Right renal cortex interstitium (tissue), 3 donors: ENCODE results near the gene RHOT1. TPM values are rescaled to one million over a fixed set of nuclear protein-coding genes. Genes with fewer than 3 reads are reported as not detected.
A peak's percentile ranks its signal among the peaks of the same experiment; 100 is the strongest.
"Not testable (repeated sequence)": the region's sequence is repeated elsewhere in the genome, so short reads cannot be mapped to it uniquely, and the experiment has no call there.

Experiments used
- DNase-seq, 3 donors: peaks; one replicate each; pipeline ENCODE4 v3.0.0-alpha.2; 2013; ENCODE audit warnings: low read depth in 3 of 3, low spot score in 2 of 3
- polyA plus RNA-seq, 3 donors: library from polyadenylated mRNA; unstranded; fragments of 120-200 nt; gene quantifications; one replicate each; pipeline ENCODE4 v1.2.1, GENCODE V29; 2013; ENCODE audit not compliant: insufficient read length in 3 of 3

The RHOT1 gene
- 10 to 100 TPM; 55.6 to 62.3 (median 59.7) TPM for polyA plus RNA-seq

DNA sequence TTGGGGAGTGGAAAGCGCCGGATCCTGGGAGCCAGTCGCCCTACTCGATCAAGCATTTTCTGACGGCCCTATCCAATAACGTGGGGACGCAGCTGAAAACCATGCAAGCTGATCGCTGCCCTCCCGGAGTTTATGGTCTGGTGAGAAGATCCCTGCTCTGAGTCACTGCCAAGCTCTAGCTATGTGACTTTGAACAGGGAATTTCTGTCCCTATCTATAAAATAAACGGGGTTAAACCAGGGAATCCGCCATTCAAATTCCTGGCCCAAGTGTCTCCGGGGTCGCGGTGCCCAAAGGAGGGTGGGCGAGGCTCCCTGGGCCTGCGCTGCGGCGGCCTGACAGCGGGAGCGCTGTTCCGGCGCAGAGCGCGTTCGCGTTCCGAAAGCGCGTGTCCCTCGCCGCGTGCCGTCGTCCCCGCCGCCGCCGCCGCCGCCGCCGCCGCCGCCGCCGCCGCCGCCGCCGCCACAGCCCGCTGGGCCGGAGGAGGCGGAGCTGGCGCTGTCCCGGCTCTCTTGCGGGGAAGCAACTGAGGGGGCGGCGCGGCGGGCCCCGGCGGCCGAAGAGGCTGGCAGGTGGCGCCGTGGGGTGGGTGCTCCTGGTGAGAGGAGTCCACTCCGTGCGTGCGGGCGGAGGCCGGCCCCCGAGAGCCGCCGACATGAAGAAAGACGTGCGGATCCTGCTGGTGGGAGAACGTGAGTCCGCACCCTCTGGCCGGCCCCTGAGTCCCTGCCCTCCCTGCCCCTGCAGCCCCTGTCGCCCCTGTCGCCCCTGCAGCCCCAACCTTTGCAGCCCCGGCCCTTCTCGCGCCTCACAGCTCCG lies at the start of gene RHOT1:
Gene RHOT1 (plus strand): TSS at position 465 of the 819 bp plus-strand sequence. CDS start 191 bp downstream, at position 656.
- DNase-seq, result peak in 2 of 3 donors; percentile 55 to 76

DNA sequence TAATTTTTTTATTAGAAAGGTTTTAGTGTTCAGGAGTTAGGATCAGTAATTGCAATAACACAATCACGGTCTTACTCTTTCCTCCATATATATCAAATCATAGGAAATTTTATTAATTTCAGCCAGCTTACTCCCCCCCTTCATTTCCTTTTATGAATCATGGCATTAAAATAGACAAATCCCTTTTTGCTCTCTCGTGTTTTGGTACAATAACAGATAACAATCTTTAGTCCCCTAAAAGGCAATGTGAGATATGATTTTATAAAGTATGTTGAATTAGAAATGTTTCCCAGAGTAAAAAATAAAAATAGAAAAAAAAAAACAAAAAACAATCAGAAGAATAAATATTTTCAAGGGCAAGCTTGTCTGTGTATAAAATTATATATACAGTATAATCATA lies 42.6 kb upstream of the RHOT1 start:
- no peak for DNase-seq

- not testable (repeated sequence) for DNase-seq
These were observed 42.0 kb upstream of the RHOT1 start for GRCh38 chr17:32100323-32100722.

GRCh38 chr17:32100971-32101631 lies 41.2 kb upstream of the RHOT1 start:
- no peak for DNase-seq

GRCh38 chr17:32102172-32102571 lies 40.1 kb upstream of the RHOT1 start:
- DNase-seq, result no peak

DNA sequence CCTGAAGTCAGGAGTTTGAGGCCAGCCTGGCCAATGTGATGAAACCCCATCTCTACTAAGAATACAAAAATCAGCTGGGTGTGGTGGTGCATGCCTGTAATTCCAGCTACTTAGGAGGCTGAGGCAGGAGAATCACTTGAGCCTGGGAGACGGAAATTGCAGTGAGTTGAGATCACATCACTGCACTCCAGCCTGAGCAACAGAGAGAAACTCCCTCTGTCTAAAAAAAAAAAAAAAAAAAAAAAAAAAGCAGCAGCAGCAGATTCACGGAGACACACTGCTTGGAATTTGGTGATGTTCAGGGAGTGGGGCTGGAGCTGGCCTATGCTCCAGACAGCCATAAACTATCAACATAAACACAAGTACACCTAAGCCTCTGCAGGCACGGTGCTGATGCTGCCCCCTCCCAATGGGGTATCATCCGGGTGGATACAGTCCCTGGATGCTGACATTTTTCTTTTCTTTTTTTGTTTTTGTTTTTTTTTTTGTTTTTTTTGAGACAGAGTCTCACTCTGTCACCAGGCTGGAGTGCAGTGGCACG lies 39.6 kb upstream of the RHOT1 start:
- no peak for DNase-seq

- no peak for DNase-seq
These were observed 38.7 kb upstream of the RHOT1 start for GRCh38 chr17:32103476-32104113.

- no peak for DNase-seq
These were observed 38.1 kb upstream of the RHOT1 start for GRCh38 chr17:32104158-32104557.

GRCh38 chr17:32106471-32106981 lies 35.8 kb upstream of the RHOT1 start:
- not testable (repeated sequence) for DNase-seq

DNA sequence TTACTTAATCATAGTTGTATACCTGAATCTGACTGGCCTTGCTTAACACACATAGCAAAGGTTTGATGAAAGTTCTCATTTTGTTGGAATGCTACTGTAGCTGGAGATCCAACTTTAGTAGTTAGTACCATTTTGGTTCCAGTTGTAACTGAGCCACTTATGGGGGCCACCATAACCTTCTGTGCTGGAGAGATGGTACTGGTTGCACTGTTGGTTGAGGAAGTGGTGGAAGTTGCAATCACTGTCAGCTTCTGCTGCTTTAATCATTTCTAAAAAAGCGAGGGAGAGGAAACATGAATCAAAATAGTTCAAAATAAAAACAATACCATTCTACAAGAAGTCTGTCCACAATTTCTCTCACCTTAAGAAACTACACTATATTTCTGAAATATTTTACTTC lies 35.1 kb upstream of the RHOT1 start:
- not testable (repeated sequence) for DNase-seq

DNA sequence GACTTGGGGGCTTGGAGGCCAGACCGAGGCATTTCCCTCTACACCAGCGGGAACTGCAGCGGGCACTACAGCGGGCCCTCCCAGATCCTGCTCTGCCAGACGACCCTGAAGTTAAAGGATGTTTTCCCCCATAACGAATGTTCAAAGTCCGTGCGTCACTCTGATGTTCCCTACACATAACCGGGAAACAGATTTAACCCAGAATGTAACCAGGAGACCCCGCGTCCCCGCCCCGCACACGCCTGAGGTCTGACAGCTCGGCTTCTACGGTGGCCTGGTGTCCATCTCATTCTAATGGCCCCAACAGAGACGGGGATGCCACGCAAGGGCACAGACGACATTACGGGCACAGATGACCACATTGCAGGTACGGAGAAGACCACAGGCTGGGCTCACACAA lies 31.7 kb upstream of the RHOT1 start:
- no peak for DNase-seq

DNA sequence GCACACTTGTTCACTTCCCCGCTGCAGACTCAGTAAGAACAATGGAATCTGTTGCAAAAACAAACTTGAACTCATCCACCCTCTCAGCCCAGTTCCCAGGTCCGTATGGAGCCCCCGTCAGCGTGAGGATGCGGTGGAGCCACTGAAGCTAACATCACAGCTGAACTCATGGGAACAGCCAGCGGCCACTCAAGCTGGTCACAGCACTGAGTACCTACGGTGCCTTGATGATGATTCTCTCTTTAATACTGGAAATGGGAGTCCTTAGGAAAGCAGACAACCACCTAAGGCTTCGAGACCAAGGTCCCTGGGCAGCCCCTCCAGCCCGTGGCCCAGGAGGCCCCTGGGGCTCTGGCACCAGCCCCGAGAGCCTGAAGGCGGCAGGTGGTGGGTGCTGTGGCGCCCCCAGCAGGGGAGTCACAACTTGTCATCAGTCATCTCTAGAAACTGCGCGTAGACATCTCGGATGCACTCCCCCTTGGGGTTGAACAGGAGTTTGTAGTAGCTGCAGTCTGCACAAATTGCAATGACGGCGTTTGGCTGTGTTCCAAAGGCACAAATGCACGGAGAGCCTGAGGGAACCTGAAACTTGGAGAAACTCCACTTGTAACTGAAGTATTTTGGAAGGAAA lies 31.0 kb upstream of the RHOT1 start:
- peak; percentile 40 to 63 (median 49) for DNase-seq

GRCh38 chr17:32112416-32112815 lies 29.9 kb upstream of the RHOT1 start:
- no peak for DNase-seq

DNA sequence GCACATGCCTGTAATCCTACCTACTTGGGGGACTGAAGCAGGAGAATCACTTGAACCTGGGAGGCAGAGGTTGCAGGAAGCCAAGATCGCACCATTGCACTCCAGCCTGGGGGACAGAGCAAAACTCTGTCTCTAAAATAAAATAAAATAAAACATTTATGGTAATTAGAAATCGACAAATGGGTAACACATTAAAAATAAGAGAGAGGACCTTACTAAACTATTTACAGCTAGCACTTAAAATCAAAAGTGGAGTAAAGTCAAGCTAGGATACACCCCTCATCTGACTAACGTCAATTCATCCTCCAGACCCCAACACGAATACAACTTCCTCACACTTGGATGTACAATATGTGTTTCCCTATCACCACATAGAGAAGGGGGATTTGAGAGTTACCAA lies 27.8 kb upstream of the RHOT1 start:
- DNase-seq, result no peak

- DNase-seq, result not testable (repeated sequence)
These were observed 26.8 kb upstream of the RHOT1 start for GRCh38 chr17:32115546-32115945.

DNA sequence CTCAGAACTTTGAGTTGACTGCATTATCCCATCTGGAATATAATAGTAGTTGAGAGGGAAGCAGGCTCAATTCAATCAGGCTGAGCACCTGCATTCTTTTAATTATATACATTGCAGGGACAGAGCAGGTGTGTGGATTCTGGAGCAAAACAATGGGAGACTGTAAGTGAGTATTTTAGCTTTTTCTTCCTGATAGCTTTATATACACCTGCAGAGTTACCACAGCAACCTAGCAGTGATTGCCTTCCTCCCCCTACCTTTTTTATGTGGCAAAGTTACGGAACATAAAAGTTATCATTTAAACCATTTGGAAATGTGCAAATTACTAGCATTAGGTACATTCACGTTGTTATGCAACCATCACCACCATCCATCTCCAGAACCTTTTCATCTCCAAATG lies 25.4 kb upstream of the RHOT1 start:
- DNase-seq, result no peak

GRCh38 chr17:32117399-32117798 lies 24.9 kb upstream of the RHOT1 start:
- DNase-seq, result no peak

DNA sequence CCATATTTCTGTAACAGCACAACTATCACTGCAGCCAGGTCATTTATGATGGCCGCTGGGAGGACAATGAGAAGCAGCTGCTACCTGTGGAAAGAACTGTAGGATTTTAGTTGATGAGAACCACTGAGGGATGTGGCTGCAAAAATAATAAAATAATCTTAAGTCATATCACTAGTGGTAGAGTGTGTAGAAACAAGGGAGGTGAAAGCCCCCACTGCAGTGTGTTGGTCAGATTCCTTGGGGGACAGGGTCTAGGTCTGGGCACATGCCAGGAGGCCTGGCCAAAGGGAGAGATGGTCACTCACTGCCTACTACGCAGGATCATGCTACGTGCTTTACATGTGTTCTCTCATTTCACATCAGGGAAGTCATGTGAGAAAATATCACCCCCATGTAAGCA lies 24.2 kb upstream of the RHOT1 start:
- DNase-seq, result not testable (repeated sequence)

GRCh38 chr17:32118835-32119234 lies 23.5 kb upstream of the RHOT1 start:
- no peak for DNase-seq

- DNase-seq, result no peak
These were observed 22.2 kb upstream of the RHOT1 start for GRCh38 chr17:32120141-32120540.

GRCh38 chr17:32120716-32121115 lies 21.6 kb upstream of the RHOT1 start:
- DNase-seq, result no peak
